ENCODE results near the gene TMC2.

GRCh38 chr20:2626853-2627541 lies 90.6 kb downstream of the TMC2 start:
- TF ChIP-seq POLR2A (IDR thresholded peaks at IDR 0.05) (no peak), CTCF (IDR thresholded peaks at IDR 0.05) (no peak)
